Cardiac septum (tissue), 1 donor: Measurements from ENCODE around the gene BIRC2. TPM values are rescaled to one million over a fixed set of nuclear protein-coding genes. Genes with fewer than 3 reads are reported as not detected.
"Not testable (repeated sequence)": the region's sequence is repeated elsewhere in the genome, so short reads cannot be mapped to it uniquely, and the experiment has no call there.

Experiments
- DNase-seq: peaks from one replicate; pipeline ENCODE4 v3.0.0-alpha.2; 2020; ENCODE audit warnings: low spot score
- intact Hi-C: fragments of 100-400 bp; cut with DNase I; formaldehyde crosslinking; loops from one replicate; pipeline ENCODE4 v1.14.0; 2022
- long read RNA-seq: library from polyadenylated mRNA; unstranded; transcript quantifications from one replicate; pipeline ENCODE4 v2.0.0, GENCODE V29; 2021
- total RNA-seq: library from RNA; stranded (reverse); fragmentation: NEBNext Ultra II Directional; extraction: Animal tissue kit (Norgen Biotek cat#: 25700); gene quantifications from one replicate; pipeline ENCODE4 v1.2.1, GENCODE V29; 2021
- donor health status: DM: no; HTN: no; CAD: no.

BIRC2 gene
- total RNA-seq = 31.5 TPM
- long read RNA-seq, transcript BIRC2-201 (9 exons, 3,743 nt) = major isoform, 35 of 45 reads
- long read RNA-seq, partial matches to known transcripts = 5 of 45 reads
- long read RNA-seq, other reads (novel, unspliced or antisense) = 5 of 45 reads

DNA sequence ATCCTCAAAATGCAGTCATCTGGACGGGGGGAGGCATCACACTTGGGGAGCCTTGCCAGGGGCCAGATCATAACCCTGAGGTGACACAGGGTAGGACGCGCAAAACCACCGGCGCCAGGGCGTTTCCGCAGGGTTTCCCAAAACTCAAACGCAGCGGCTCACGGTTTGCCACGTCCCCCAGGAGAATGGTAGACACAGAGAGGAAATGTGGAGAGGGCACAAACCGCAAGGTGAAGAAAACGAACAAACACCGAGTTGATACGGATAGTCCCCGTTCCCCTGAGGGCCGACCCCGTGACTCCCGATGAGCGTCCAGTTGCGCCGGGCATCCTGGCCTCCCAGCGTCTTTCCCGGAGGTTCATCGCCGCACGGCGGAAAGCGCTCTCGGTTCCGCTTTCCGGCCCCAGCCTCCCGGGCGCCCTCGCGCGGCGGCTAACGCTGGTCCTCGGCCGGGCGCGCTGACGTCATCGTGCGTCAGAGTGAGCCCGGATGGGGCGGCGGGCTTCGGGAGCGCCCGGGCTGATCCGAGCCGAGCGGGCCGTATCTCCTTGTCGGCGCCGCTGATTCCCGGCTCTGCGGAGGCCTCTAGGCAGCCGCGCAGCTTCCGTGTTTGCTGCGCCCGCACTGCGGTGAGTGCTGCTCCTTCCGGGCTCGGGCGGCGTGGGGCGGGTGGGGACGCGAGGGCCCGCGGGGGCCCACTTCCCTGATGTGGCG is at the start of gene BIRC2:
Gene BIRC2, plus strand, starts transcription at position 467 of the 714 bp plus-strand sequence. CDS start 2,641 bp downstream, outside the sequence.
- intact Hi-C loops = loop anchor here (2.0 to 5.0 kb wide), 2 partner anchors 106 to 235 kb away; partner anchors contain the start of genes TMEM123 and YAP1
- peak; percentile 98 for DNase-seq

DNA sequence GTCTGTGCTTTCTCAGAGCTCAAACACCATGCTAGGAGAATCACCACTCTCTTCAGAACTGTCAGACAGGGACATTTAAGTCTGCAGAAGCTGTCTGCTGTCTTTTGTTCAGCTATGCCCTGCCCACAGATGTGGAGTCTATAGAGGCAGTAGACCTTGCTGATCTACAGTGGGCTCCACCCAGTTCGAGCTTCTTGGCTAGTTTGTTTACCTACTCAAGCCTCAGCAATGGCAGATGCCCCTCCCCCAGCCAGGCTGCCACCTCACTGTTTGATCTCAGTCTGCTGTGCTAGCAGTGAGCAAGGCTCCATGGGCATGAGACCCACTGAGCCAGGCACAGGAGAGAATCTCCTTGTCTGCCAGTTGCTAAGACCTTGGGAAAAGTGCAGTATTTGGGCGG is 46.2 kb upstream of the BIRC2 start:
- intact Hi-C loops, DNase-seq: not testable (repeated sequence)

DNA sequence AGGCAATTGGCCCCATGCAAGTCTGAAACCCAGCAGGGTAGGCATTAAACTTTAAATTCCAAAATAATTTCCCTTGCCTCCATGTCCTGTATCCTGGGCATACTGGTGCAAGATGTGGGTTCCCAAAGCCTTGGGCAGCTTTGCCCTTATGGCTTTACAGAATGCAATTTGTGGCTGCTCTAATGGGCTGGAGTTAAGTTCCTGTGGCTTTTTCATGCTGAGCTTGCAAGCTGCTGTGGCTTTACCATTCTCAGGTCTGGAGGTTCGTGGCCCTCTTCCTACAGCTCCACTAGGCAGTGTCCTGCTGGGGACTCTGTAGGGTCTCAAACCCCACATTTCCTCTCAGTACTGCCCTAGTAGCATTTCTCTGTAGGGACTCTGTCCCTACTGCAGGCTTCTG is 44.8 kb upstream of the BIRC2 start:
- intact Hi-C loops = no loop called here
- DNase-seq = no peak

DNA sequence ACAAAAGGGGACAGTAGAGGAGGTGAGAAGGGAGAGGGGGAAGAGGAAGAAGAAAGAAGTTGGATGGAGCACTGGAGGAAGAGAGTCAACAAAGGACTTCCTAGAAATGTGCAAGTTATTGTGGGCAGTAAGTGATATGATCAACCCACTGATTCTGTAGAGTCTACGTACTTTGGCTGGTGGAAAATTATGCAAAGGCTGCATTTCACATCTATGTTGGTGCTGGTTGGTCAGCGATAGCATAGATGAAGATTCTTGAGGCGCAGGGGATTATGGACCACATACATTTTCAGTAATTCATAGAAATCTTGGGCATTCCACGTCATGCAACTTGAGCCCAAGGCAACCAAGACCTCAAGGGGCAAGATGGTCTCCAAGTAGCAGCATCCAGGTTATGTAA is 42.3 kb upstream of the BIRC2 start:
- DNase-seq = no peak
- intact Hi-C loops = no loop called here

DNA sequence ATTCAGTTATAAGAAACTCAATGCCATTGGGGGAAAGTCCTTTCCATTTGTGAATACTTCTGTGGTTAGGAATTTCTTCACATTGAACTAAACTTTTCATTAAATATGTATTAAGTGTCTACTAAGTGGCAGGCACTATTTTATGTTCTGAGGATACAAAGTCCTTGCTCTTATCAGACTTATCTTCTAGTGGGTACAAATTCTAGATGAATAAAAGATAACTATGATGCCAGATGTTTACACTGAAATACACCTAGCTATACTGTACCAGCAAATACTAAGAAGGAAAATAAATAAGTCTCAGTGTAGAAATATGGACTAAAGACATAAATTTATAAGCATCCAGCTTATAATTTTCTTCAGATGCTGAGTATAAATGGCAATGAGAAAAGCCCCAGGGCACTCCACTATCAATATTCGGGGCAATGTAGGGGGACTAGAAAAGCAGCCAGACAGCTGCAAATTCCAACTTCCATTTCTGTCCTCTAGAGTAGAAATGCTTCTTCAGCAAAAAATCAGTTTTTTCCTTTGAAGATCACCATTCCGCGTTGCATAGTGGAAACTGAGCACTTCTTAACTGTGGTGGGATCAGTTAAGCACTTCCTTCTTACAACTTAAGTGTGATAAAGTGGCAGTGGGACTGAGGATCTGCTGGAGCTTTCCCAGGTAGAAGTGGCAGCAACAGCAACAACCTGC is 41.5 kb upstream of the BIRC2 start:
- intact Hi-C loops = no loop called here
- no peak for DNase-seq

DNA sequence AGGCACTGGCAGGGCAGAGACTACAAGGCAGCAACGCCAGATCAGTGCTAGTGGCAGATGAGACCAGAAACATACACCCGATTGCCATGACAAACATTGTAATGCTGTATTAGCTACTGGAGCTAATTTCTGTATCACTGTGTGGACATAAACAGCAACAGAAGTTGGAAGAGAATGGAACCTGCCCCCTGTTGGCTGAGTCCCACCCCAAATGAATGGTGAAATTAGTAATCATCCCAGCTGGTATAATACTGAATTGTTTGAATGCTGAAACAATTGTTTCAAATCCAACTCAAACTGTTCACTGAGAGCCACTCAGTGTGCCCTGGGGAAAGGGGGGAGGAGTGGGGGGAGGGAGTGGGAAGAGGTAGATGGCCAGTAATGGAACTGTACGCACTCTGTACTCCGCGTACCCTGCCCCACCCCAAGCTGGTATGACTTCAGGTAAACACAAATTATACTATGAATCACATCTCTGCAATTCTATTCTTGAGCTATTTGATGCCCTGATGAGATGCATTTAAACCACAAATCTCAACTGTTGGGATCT is 40.9 kb upstream of the BIRC2 start:
- intact Hi-C loops = no loop called here
- DNase-seq = no peak

DNA sequence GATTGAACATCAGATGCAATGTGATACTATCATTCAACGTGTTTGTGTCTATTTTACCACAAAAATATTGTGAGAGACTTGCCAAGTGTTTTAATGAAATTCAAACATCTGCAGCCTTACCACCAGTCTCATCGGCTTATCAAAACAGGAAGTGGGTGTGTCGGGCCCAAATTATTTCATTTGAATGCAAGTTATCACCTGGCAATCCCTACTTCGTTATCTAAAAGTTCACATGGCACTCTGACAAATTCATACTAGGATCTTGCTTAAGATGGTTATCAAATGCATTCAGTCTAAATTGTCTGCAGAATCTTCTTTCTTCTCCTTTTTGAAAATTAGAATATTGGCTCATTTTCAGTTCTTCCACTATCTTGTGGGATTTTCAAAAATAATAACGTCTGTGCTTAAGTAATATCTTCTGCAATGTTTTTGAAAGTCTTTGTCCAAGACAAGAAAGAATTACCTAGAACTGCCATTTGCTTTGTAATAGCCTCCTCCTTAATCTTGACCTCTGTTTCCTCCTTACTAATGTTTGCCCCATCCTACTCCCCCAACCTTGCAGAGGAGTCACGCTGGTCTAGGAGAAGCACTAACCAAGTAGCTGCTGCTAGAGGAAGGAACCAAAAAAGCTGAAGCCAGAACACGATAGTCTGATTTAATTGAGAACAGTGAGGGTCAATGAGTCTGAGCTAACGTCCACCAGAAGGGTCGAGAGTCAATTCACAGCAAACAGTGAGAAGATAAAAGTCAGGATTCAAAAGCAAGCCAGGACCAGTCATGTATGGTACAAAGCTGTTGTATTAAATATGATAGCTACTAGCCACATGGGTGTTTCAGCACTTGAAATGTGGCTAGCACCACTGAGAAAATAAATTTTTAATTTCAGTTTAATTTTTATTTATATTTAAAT is 39.9 kb upstream of the BIRC2 start:
- no peak for DNase-seq
- intact Hi-C loops = no loop called here

DNA sequence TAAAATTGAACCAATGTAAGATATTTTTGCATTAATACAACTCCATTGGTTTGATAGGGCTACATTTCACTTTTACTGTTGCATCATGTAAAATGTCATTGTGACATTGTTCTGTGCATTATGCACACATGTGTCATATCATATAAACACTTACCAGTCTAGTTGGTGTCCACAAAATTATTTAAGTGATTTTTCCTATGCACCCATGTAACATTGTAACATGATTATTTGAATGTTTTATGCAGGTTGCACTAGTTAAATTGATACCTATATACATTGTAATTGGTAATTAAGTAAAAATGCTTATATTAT is 39.3 kb upstream of the BIRC2 start:
- no peak for DNase-seq
- intact Hi-C loops = no loop called here

DNA sequence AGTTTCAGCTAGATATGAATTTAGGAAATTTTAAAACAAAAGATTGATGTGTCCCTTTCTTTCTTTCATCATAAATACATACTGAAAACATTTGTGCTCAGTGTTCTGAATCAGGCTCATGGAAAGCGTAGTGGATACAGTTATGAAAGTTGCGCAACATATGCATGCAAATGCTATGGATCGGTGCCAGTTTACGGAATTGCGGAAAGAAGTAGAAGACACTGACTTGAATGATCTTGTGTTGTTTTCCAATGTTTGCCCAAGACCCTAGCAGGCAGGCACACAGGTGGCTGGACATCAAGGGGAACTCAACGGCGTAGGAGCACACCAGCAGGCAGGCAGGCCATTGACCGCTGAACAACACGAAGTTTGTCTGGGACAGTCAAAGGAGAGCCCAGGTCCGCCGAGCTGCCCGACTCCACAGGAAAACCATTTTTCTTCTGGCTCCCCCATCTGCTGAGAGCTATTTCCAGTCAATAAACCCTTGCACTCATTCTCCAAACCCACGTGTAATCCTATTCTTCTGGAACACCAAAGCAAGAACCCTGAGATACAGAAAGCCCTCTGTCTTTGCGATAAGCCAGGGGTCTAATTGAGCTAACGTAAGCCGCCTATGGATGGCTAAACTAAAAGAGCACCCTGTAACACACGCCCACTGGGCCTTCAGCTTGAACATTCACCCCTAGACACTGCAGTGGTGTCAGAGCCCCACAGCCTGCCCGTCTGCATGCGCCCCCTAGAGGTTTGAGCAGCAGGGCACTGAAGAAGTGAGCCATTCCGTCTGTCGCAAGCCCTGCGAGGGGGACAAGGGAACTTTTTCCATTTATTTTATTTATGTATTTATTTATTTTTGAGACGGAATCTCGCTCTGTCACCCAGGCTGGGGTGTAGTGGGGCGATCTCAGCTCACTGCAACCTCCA is 37.1 kb upstream of the BIRC2 start:
- DNase-seq = no peak
- intact Hi-C loops = no loop called here

DNA sequence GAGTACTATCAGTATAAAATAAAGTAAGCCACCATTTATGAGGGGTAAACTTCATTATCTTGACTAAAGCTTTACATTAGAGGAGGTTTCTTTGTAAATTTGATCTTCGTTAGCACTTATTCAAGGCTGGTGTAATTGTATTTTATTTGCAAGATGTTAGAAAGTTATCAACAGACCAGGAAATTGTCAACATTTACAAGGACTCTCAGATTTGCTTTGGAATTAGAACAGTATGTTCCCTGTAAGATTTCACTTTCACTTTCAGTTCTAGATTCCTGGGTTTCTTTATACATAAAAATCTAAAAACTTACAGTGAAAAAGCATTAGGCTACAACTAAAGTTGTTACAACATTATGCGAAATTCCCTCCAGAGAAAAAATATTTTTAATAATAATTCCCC is 34.3 kb upstream of the BIRC2 start:
- intact Hi-C loops = no loop called here

DNA sequence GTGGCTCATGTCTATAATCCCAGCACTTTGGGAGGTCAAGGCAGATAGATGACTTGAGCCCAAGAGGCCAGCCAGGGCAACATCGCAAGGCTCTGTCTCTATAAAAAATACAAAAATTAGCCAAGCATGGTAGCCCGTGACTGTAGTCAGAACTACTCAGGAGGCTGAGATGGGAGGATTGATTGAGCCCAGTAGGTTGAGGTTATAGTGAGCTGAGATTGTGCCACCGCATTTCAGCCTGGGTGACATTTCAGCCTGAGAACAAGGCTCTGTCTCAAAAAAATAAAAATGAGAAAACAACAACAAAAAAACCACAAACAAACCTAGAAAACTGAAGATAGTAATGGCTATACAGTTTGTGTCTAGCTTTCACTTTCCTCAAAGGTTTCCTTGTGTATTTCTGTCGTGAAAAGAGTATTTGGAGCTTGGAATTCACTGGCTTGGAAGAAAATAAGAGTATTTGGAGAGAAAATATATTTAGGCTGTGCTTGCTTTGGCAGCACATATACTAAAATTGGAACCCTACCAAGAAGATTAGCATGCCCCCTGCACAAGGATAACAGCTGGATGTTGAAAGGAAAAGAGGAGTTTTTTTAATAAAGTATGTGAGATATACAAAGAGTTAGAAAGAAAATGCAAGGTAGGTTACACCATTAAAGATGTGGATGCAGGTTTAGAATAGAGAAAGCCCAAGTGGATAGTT is 33.6 kb upstream of the BIRC2 start:
- no peak for DNase-seq
- intact Hi-C loops = no loop called here

More for the DNA sequence above, 34.3 kb upstream of the BIRC2 start:
- DNase-seq = no peak

DNA sequence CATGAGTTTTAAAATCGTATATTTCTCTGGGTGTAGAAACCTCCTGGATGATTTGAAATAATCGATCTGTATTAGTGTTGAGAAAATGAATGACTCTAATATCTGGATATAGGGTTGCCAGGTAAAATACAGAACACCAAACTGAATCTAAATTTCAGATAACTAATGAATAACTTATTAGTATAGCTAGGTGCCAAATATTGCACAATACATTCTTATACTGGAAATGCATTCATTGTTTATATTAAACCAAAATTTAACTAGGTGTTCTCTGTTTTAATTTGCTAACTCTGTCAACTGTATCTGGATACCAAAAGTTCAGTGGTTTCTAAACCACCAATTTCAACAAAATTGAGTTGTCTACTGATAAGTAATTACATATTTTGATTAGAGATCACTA is 32.2 kb upstream of the BIRC2 start:
- no peak for DNase-seq
- intact Hi-C loops = no loop called here

DNA sequence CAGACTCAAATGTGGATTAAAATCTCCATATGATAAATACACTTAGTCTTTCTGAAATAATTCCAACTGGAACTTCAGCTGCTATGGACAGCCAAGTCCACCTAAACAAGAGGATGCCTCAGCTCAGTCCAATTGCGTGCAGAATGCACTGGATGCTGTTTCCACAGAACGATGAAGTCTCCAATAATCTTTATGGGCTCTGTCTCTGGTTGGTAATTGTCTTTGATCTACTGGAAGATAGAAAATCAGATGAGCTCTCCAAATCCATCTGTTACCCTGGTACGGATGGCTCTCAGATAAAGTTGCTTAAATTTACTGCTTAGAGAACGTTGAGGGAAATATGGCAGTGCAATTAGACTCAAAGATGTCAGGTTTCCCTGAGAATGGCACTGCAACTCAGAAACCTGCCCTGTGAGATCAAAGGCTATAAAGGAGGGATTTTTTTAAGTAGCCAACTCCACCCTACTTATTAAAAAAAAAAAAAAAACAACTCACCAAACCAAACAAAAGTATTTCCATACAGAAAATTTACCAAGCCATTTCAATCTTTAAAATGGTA is 30.6 kb upstream of the BIRC2 start:
- intact Hi-C loops = no loop called here
- DNase-seq = no peak

DNA sequence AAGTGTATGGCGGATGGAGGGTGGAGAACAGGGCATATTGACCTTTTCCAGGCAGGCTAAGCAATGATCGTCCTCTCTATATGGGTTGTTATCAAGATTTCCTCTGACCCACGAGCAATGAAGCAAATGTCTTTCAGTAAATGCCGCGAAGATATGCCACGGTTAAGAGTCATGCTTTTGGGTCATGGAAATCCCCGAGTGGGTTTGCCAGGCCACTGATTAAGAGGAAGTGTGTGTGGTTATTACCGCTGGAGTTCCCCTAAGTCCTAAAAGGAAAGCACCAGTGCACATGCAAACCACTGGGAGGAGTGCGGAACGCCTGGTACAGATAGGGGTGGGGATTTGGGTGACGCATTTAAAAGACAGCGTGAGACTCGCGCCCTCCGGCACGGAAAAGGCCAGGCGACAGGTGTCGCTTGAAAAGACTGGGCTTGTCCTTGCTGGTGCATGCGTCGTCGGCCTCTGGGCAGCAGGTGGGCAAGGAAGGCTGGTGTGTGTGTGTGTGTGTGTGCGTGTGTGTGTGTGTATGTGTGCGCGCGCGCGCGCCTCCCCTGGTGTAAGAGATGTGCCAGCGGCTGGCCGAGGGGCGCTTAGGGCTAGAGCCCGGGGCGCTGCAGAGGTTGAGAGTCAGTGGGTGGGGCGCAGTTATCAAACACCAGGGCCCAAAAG is 29.8 kb upstream of the BIRC2 start, which contains the start of gene BIRC3:
Gene BIRC3, plus strand, starts transcription at position 386 of the 669 bp plus-strand sequence. CDS start 7,026 bp downstream, outside the sequence.
- intact Hi-C loops = no loop called here
- DNase-seq = peak; percentile 87

DNA sequence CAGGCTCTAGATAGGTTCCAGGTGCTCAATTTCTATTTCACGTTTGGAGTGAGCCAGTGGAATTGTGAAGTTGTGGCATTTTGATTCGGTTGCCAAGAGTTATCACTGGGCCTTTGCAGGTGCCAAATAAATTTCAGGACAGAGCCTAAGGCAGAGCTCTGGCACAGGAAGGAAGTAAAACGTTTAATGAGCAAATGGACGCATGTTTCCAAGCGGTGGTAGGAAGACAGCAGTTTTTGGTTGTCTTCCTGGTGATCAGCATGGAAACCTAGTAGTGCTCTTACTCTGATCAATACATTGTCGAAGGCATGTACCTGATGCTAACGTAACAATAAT is 29.3 kb upstream of the BIRC2 start:
- intact Hi-C loops = no loop called here
- no peak for DNase-seq

DNA sequence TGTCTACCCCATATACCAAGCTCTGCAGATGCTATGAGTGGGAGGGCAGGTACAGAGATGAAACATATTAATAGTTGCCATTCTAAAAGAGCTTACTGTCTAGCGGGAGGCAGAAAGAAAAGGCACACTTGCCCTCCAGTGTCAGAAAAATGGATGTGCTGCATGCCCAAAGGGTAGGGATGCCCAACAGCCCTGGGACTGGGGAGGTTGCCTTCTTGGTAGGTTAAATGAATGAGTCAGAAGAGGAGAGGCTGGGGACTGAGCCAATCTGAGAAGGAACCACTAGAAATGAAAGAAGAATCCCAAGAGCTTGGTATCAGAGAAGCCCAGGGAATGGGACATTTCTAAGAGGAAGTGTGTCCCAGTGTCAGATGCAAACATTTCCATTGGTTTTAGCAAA is 28.5 kb upstream of the BIRC2 start:
- no peak for DNase-seq
- intact Hi-C loops = no loop called here

DNA sequence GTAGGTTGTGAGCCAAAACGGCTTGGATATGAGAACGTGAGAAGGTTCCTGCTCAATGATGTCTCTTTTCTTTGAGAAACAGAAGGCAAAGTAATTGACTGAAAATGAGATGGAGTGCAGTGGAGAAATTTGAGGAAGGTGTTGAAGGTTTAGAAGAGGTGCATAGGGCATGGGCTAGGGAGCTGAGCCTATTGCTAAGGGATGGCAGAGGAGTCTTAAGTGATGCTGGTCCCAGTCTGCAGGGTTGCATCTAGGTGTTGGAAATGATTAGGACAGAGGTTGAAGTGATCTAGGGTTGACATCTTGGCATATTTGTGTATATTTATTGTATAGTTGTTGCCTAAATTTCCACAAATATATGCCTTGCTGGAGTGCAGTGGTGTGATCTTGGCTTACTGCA is 27.5 kb upstream of the BIRC2 start:
- intact Hi-C loops = no loop called here
- no peak for DNase-seq
